Suprapubic skin (tissue), 4 donors: ENCODE results near the gene CD8B2. TPM values are rescaled to one million over a fixed set of nuclear protein-coding genes. Genes with fewer than 3 reads are reported as not detected.
A peak's percentile ranks its signal among the peaks of the same experiment; 100 is the strongest.
"Not testable (repeated sequence)": the region's sequence is repeated elsewhere in the genome, so short reads cannot be mapped to it uniquely, and the experiment has no call there.

Experiments
- DNase-seq, 2 donors: peaks; one replicate each; pipeline ENCODE4 v3.0.0-alpha.2; 2019; ENCODE audit warnings: low spot score in 2 of 2
- H3K27ac ChIP-seq: fragments of 200-600 bp; sonication (generic); one replicate; pipeline ENCODE4 v1.5.1; 2019
- H3K27me3 ChIP-seq: fragments of 200-600 bp; sonication (generic); one replicate; pipeline ENCODE4 v1.5.1; 2019
- H3K36me3 ChIP-seq: fragments of 200-600 bp; sonication (generic); one replicate; pipeline ENCODE4 v1.5.1; 2019
- H3K4me1 ChIP-seq: fragments of 200-600 bp; sonication (generic); one replicate; pipeline ENCODE4 v1.5.1; 2019
- H3K4me3 ChIP-seq: fragments of 200-600 bp; sonication (generic); one replicate; pipeline ENCODE4 v1.5.1; 2019; ENCODE audit warnings: mild to moderate bottlenecking
- H3K9me3 ChIP-seq: fragments of 200-600 bp; sonication (generic); one replicate; pipeline ENCODE4 v1.5.1; 2019
- WGBS: methylation state at CpG from one replicate; pipeline ENCODE4 v1.1.5; 2018; 5-methylcytosine and 5-hydroxymethylcytosine counted together
- total RNA-seq, 4 donors: library from RNA; depleted of rRNA; stranded (reverse); fragments of >200 nt; gene quantifications; one replicate each; pipeline ENCODE4 v1.1.0, GENCODE V29; 2016

Gene CD8B2
- total RNA-seq, result under 1 TPM in 1 of 4 donors, not detected in 3; 0.55 TPM

GRCh38 chr2:106486551-106487385, at the start of gene CD8B2:
Gene CD8B2 (plus strand): TSS chr2:106487364. CDS start chr2:106487427, 63 bp downstream.
- not testable (repeated sequence) for DNase-seq, H3K27me3 ChIP-seq, H3K9me3 ChIP-seq, H3K27ac ChIP-seq, H3K36me3 ChIP-seq, H3K4me1 ChIP-seq
- H3K4me3 ChIP-seq, result peak within 1 kb of the TSS; percentile 14
- 20% methylated on average over 2 of the region's 39 CpGs for whole genome bisulfite sequencing

GRCh38 chr2:106461882-106462281, 25.3 kb upstream of the CD8B2 start:
- H3K4me3 ChIP-seq, DNase-seq, H3K27me3 ChIP-seq, H3K27ac ChIP-seq, H3K4me1 ChIP-seq, H3K36me3 ChIP-seq, H3K9me3 ChIP-seq: not testable (repeated sequence)
- 86% methylated on average over 7 of the region's 10 CpGs for WGBS

- H3K36me3 ChIP-seq, H3K27me3 ChIP-seq, H3K9me3 ChIP-seq, H3K27ac ChIP-seq, H3K4me1 ChIP-seq, DNase-seq, H3K4me3 ChIP-seq: not testable (repeated sequence)
- 96% methylated on average over 37 of the region's 49 CpGs for WGBS
These were observed 19.6 kb upstream of the CD8B2 start for GRCh38 chr2:106467516-106467915.

GRCh38 chr2:106468107-106468506, 19.1 kb upstream of the CD8B2 start, which contains the start of gene RGPD3:
Gene RGPD3 (minus strand): TSS chr2:106468413. CDS start chr2:106468288, 125 bp downstream.
- 85% methylated on average over 31 of the region's 45 CpGs for WGBS
- H3K9me3 ChIP-seq, H3K27me3 ChIP-seq, H3K27ac ChIP-seq, H3K4me3 ChIP-seq, DNase-seq, H3K36me3 ChIP-seq, H3K4me1 ChIP-seq: not testable (repeated sequence)

GRCh38 chr2:106470658-106471057, 16.5 kb upstream of the CD8B2 start:
- DNase-seq, H3K4me1 ChIP-seq, H3K9me3 ChIP-seq, H3K36me3 ChIP-seq, H3K27ac ChIP-seq, H3K4me3 ChIP-seq, H3K27me3 ChIP-seq: not testable (repeated sequence)
- 3% methylated on average over 4 of the region's 4 CpGs for WGBS

- H3K36me3 ChIP-seq, DNase-seq, H3K9me3 ChIP-seq, H3K27ac ChIP-seq, H3K27me3 ChIP-seq, H3K4me3 ChIP-seq, H3K4me1 ChIP-seq: not testable (repeated sequence)
- 81% methylated on average over 4 of the region's 4 CpGs for WGBS
These were observed 9.5 kb upstream of the CD8B2 start for GRCh38 chr2:106477647-106478046.

GRCh38 chr2:106479563-106479962, 7.6 kb upstream of the CD8B2 start:
- not testable (repeated sequence) for H3K9me3 ChIP-seq, H3K36me3 ChIP-seq, H3K4me3 ChIP-seq, H3K4me1 ChIP-seq, H3K27ac ChIP-seq, DNase-seq, H3K27me3 ChIP-seq
- WGBS, result 67% methylated on average over 1 of the region's 1 CpG

GRCh38 chr2:106487386-106488191, 425 bp downstream of the CD8B2 start:
- not testable (repeated sequence) for H3K27me3 ChIP-seq

GRCh38 chr2:106489701-106490100, 2.5 kb downstream of the CD8B2 start:
- H3K27me3 ChIP-seq, H3K36me3 ChIP-seq, H3K27ac ChIP-seq, H3K4me3 ChIP-seq, H3K9me3 ChIP-seq, DNase-seq, H3K4me1 ChIP-seq: not testable (repeated sequence)
- WGBS, result 71% methylated on average over 6 of the region's 6 CpGs

More at GRCh38 chr2:106487386-106488191, 425 bp downstream of the CD8B2 start:
- peak overlapping the region; percentile 14 for H3K4me3 ChIP-seq
- not testable (repeated sequence) for H3K4me1 ChIP-seq, H3K36me3 ChIP-seq, H3K27ac ChIP-seq, DNase-seq, H3K9me3 ChIP-seq
- 51% methylated on average over 12 of the region's 44 CpGs for WGBS

- H3K4me3 ChIP-seq, H3K27me3 ChIP-seq, H3K36me3 ChIP-seq, DNase-seq, H3K27ac ChIP-seq, H3K9me3 ChIP-seq, H3K4me1 ChIP-seq: not testable (repeated sequence)
- 59% methylated on average over 4 of the region's 6 CpGs for WGBS
These were observed 5.2 kb downstream of the CD8B2 start for GRCh38 chr2:106492399-106492798.

GRCh38 chr2:106492913-106493312, 5.7 kb downstream of the CD8B2 start:
- not testable (repeated sequence) for DNase-seq, H3K4me1 ChIP-seq, H3K9me3 ChIP-seq, H3K27me3 ChIP-seq, H3K4me3 ChIP-seq, H3K36me3 ChIP-seq, H3K27ac ChIP-seq
- 24% methylated on average over 6 of the region's 6 CpGs for WGBS

GRCh38 chr2:106498549-106498948, 11.4 kb downstream of the CD8B2 start:
- H3K36me3 ChIP-seq, H3K27ac ChIP-seq, H3K27me3 ChIP-seq, H3K4me3 ChIP-seq, DNase-seq, H3K4me1 ChIP-seq, H3K9me3 ChIP-seq: not testable (repeated sequence)
- WGBS, result no CpG with 5 or more reads among the region's 1 CpG

- H3K4me1 ChIP-seq, H3K4me3 ChIP-seq, H3K36me3 ChIP-seq, DNase-seq, H3K9me3 ChIP-seq, H3K27me3 ChIP-seq, H3K27ac ChIP-seq: not testable (repeated sequence)
- 84% methylated on average over 6 of the region's 7 CpGs for WGBS
These were observed 13.2 kb downstream of the CD8B2 start for GRCh38 chr2:106500350-106500749.

GRCh38 chr2:106502351-106502750, 15.2 kb downstream of the CD8B2 start:
- WGBS, result 94% methylated on average over 7 of the region's 8 CpGs
- not testable (repeated sequence) for DNase-seq, H3K27me3 ChIP-seq

More at GRCh38 chr2:106502351-106502750, 15.2 kb downstream of the CD8B2 start:
- H3K4me1 ChIP-seq, H3K9me3 ChIP-seq, H3K27ac ChIP-seq, H3K4me3 ChIP-seq, H3K36me3 ChIP-seq: not testable (repeated sequence)
